Mononuclear cell (primary cell): ENCODE measurements around the gene BACH2. TPM values are rescaled to one million over a fixed set of nuclear protein-coding genes. Genes with fewer than 3 reads are reported as not detected.

Source experiments
- H3K27me3 ChIP-seq: 2 replicates; pipeline ENCODE4 v1.6.0; 2011; ENCODE audit warnings: low read length, control low read depth; ENCODE audit not compliant: insufficient read depth
- H3K4me1 ChIP-seq: 2 replicates; pipeline ENCODE4 v1.5.1; 2011; ENCODE audit warnings: mild to moderate bottlenecking, low read length, control low read depth; ENCODE audit not compliant: insufficient read depth
- H3K4me3 ChIP-seq: 2 replicates; pipeline ENCODE4 v1.5.1; 2011; ENCODE audit warnings: mild to moderate bottlenecking, low read length, moderate library complexity
- H3K9me3 ChIP-seq: 2 replicates; pipeline ENCODE4 v1.5.1; 2011; ENCODE audit warnings: low read depth, mild to moderate bottlenecking, control low read depth, low read length
- total RNA-seq: library from RNA; depleted of rRNA; stranded (reverse); fragments of >200 nt; gene quantifications from one replicate; pipeline ENCODE4 v1.2.3, GENCODE V29; 2012

BACH2 gene
- total RNA-seq, 1 donor = 37.6 TPM

- Histone ChIP-seq H3K4me1 (peaks cover 2% of the 10 kb centered on the region), H3K27me3 (no peaks in the 10 kb centered on the region), H3K4me3 (no peak overlapping the region), H3K9me3 (no peaks in the 10 kb centered on the region)
These were observed 352.4 kb downstream of the BACH2 start for GRCh38 chr6:89944181-89944755.

- Histone ChIP-seq H3K9me3 (no peaks in the 10 kb centered on the region), H3K27me3 (no peaks in the 10 kb centered on the region), H3K4me3 (no peak overlapping the region), H3K4me1 (peaks cover 2% of the 10 kb centered on the region)
These were observed 354.0 kb downstream of the BACH2 start for GRCh38 chr6:89942601-89943000.

DNA sequence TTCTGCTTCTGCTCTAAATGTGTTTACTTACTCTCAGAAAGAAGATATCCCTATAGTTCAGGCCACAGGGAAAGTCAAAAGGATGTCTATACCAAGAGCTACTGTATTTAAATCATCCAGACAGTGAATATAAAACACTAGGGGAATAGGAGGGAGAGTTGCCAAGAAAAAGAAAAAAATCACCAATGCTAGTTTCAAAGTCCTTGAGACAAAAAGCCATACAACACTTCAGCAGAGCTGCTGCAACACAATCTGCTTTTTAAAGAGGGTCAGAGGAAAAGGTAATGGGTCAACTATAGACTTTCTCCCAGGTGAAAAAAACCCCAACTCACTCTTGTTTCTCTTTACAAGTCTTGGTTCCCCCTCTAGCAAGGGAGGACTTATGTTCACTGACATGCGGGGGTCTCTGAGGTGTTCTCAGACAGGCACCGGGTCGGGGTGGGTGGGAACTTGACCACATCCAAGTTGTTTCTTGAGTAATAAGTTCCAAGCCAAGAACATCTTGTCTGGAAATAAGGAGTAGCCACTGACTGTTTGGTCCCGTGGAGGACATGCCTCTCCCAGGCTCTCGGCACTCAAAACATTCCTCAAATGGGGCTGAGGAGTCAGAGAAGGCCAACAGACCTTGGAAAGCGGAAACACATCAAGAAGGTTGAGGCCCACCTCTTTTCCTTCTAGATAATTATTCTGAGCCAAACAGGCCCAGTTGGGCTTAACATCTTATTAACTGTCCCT, 354.7 kb downstream of the BACH2 start:
- Histone ChIP-seq H3K9me3 (no peaks in the 10 kb centered on the region), H3K4me3 (no peak overlapping the region), H3K27me3 (no peaks in the 10 kb centered on the region), H3K4me1 (peaks cover 2% of the 10 kb centered on the region)

DNA sequence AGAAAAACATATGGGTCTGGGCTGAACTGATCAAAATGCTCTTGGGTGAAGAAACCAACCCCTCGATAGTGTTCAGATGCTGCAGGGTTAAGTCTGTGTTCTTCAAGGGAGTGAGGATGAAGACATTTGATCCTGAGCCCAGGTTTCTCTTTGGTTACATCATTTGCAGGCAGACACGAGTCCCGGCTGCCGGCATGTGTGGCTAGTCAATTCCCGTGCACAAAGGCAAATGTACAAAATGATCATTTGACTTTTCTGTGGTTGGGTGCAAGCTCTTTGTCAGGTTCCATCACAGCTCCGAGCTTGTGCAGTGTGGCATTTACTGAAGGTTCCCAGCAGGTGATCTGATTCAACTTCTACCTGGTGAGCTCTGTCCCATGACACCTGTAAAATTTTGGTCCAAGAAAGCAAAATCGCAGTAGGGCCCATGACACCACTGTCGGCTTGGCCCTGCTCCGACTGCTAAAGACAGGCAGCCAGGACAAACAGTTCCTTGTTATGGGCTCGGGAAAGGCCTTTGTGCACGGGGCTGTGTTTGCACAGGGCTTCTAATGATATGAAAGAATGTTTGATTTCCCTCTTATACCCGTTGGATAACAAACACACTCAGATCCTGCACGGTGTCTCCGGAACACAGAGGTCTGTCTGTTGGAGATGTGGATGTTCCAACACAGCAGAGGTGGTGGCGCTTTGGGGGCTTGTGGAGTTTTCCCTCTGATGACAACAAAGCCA, 355.4 kb downstream of the BACH2 start:
- H3K9me3 ChIP-seq = no peaks in the 10 kb centered on the region
- H3K4me1 ChIP-seq = peaks cover 2% of the 10 kb centered on the region
- H3K27me3 ChIP-seq = no peaks in the 10 kb centered on the region
- H3K4me3 ChIP-seq = no peak overlapping the region

GRCh38 chr6:89940225-89941027, 356.2 kb downstream of the BACH2 start:
- Histone ChIP-seq H3K4me3 (no peak overlapping the region), H3K27me3 (no peaks in the 10 kb centered on the region), H3K4me1 (peaks cover 2% of the 10 kb centered on the region), H3K9me3 (no peaks in the 10 kb centered on the region)

GRCh38 chr6:89939144-89939543, 357.5 kb downstream of the BACH2 start:
- H3K4me3 ChIP-seq = no peak overlapping the region
- no peaks in the 10 kb centered on the region for H3K9me3 ChIP-seq
- peaks cover 2% of the 10 kb centered on the region for H3K4me1 ChIP-seq
- no peaks in the 10 kb centered on the region for H3K27me3 ChIP-seq

DNA sequence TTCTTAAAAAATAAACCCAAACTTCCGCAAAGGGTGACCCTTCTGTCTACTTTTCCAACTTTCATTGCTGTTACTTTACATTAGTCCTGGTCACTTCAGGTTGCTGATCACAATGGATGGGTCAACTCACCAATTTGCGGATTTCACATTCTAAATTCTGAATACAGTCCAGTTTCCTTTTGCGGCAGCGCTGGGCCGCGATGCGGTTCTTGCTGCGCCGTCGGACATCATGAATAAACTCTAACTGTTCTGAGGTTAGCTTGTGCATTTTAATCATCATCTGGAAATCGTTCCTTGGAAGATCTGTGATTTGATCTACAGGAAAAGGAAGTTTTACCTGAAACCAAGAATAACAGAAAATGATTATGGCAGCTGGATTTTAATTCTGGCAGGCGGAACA, 358.6 kb downstream of the BACH2 start:
- H3K9me3 ChIP-seq = no peaks in the 10 kb centered on the region
- H3K27me3 ChIP-seq = no peaks in the 10 kb centered on the region

GRCh38 chr6:89936177-89936576, 360.5 kb downstream of the BACH2 start:
- no peaks in the 10 kb centered on the region for H3K27me3 ChIP-seq
- H3K4me3 ChIP-seq = no peak overlapping the region
- H3K4me1 ChIP-seq = no peaks in the 10 kb centered on the region
- H3K9me3 ChIP-seq = no peaks in the 10 kb centered on the region

More for the DNA sequence above, 358.6 kb downstream of the BACH2 start:
- no peaks in the 10 kb centered on the region for H3K4me1 ChIP-seq
- H3K4me3 ChIP-seq = no peak overlapping the region

GRCh38 chr6:89934685-89935366, 361.8 kb downstream of the BACH2 start:
- Histone ChIP-seq H3K4me3 (no peak overlapping the region), H3K9me3 (no peaks in the 10 kb centered on the region), H3K4me1 (peaks cover under 1% of the 10 kb centered on the region), H3K27me3 (no peaks in the 10 kb centered on the region)

GRCh38 chr6:89932245-89932802, 364.3 kb downstream of the BACH2 start:
- Histone ChIP-seq H3K4me3 (no peak overlapping the region), H3K4me1 (peaks cover 24% of the 10 kb centered on the region), H3K9me3 (no peaks in the 10 kb centered on the region), H3K27me3 (no peaks in the 10 kb centered on the region)

GRCh38 chr6:89930789-89931188, 365.9 kb downstream of the BACH2 start:
- no peaks in the 10 kb centered on the region for H3K9me3 ChIP-seq
- no peaks in the 10 kb centered on the region for H3K27me3 ChIP-seq
- no peak overlapping the region for H3K4me3 ChIP-seq
- H3K4me1 ChIP-seq = peaks cover 29% of the 10 kb centered on the region

DNA sequence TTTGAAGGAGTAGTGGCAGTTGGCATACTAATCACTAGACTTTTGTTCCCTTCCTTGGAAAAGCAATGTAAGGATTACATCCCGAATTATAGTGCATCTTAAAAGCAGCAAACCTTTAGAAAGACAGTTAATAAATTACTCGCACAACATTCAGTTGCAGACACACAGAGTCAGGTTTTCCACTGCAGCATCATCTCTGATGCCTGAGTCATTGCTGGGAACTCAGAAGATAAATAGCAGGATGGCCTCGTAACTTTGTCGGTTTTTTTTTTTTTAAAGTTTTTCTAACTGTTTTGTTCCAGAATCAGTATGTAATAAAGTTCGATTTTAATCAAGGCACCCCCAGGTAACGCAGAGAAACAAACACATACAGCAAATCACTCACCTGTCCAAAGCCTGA, 368.0 kb downstream of the BACH2 start:
- no peak overlapping the region for H3K4me3 ChIP-seq
- peaks cover 29% of the 10 kb centered on the region for H3K4me1 ChIP-seq
- H3K9me3 ChIP-seq = no peaks in the 10 kb centered on the region
- no peaks in the 10 kb centered on the region for H3K27me3 ChIP-seq

DNA sequence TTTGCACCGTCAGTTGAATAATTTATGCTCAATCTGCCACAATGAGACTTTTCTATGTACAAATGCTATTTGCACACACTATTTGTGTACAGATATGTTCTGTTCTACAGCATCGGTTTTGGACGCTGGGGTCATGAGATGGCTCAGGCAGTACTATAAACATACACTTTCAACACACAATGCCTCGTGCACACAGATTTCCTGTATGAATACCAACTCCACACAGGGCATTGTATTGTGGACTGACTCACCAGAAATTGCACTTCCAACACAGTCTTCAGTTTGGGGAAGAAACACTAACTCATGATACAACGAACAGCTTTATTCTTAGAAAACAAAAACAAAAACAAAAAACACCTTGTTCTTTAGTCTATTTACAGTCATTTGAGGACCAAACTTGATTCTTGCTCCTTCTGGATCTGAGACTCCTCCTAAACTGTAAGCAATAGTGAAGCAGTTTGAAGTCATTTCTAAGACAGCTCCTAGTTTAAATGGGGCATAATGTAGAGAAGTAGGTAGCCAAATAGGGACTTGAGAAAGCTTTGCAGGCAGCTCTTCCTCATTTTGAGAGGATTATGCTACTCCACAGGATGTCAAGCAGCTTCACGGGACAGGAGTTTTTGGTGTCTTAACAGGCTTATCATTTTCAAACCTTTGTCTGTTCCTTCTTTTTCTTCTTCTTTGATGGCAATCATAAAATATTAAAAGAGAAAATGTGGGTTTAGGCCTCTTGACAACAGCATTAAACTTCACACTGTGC, 368.7 kb downstream of the BACH2 start:
- Histone ChIP-seq H3K27me3 (no peaks in the 10 kb centered on the region), H3K4me3 (no peak overlapping the region), H3K9me3 (no peaks in the 10 kb centered on the region), H3K4me1 (peaks cover 29% of the 10 kb centered on the region)

DNA sequence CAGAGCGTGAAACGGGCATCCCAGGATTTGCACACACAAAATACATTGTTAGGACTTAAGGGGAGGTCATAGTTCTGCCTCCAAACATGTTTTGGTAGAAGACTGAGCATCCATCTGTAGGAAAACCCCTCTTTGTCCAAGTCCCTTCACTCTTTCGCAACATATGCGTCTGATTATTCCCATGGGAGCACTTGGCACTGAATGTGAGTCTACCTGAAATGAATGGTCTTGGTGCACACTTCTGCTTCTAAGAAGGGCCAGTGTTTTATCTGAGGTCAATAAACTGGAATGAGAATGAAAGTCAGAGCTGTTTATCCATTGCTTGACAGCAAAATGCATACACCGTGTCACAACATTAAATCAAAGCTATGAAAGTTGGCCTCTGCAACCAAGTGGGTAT, 369.4 kb downstream of the BACH2 start:
- no peaks in the 10 kb centered on the region for H3K27me3 ChIP-seq
- peaks cover 29% of the 10 kb centered on the region for H3K4me1 ChIP-seq
- no peak overlapping the region for H3K4me3 ChIP-seq
- no peaks in the 10 kb centered on the region for H3K9me3 ChIP-seq
